Measurements from ENCODE around the gene CALN1.

GRCh38 chr7:72272479-72272878 is 139.7 kb downstream of the CALN1 start:
- TF ChIP-seq CTCF (IDR thresholded peaks at IDR 0.05) (no peak), POLR2A (IDR thresholded peaks at IDR 0.05) (no peak)
